Measurements from ENCODE around the gene MYLIP. TPM values are rescaled to one million over a fixed set of nuclear protein-coding genes. Genes with fewer than 3 reads are reported as not detected.
A peak's percentile ranks its signal among the peaks of the same experiment; 100 is the strongest.

MYLIP gene
- total RNA-seq, 2 donors from 2014 or later: 11.3 to 24.0 TPM

- intact Hi-C loops (cut with DNase I): no loop called here
- ATAC-seq (no peak), DNase-seq (no peak)
Measured at GRCh38 chr6:16105854-16106253, 23.0 kb upstream of the MYLIP start.

- intact Hi-C loops (cut with DNase I): no loop called here
- ATAC-seq: no peak
- DNase-seq: no peak
Measured at GRCh38 chr6:16106991-16107787, 21.7 kb upstream of the MYLIP start.

- intact Hi-C loops (cut with DNase I): no loop called here
- ATAC-seq: no peak
Measured at GRCh38 chr6:16108419-16108818, 20.5 kb upstream of the MYLIP start.

GRCh38 chr6:16108921-16109658 lies 19.8 kb upstream of the MYLIP start:
- DNase-seq (peak; percentile 34), ATAC-seq (peak in 1 of 2 donors; percentile 59)
- intact Hi-C loops (cut with DNase I): no loop called here

More at GRCh38 chr6:16108419-16108818, 20.5 kb upstream of the MYLIP start:
- no peak for DNase-seq

DNA sequence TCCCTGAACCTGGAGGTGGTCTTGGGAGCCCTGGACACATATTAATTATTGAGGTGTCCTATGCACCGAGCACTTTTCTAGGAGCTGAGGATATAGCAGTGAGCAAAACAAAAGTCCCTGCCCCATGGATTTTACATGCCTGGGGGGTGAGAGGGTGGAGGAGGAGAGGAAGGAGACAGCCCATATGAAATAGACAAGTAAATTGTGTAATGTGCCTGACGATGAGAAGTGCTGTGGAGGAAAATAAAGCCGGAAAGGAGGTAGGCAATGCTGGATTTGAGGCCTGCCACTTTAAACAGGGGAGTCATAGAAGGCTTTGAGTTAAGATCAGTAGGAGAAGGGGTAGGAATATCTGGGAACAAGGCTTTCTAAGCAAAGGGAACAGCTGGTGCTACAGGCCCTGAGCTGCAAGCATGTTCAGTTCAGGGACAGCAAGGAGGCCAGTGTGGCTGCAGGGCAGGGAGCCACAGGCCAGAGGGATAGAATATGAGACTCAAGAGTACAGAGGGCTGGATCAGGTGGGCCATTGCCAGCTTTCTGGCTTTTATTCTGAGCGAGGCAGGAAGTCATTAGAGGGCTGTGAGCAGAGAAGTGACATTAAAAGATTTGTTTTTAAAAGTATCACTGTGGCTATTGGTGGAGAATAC lies 19.1 kb upstream of the MYLIP start:
- intact Hi-C loops (cut with DNase I): no loop called here
- DNase-seq: no peak
- no peak for ATAC-seq

DNA sequence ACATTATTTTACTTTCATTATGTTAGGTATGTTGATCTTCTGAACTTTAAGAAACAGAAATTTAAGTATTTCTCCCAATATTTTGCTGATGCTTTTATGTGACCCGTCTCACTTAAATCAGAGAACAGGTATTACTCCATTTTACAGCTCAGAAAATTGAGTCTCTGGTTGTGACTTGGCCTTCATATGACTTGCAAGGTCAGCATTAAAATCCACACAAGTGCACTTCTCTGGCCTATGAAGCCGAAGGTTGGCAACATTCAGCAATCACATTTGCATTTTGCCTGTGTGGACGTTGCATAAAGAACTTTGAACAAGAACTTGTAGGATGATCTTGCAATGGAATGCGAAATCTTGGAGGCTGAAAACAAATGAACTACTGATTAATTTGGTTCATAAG lies 10.1 kb upstream of the MYLIP start:
- ATAC-seq (no peak), DNase-seq (no peak)
- intact Hi-C loops (cut with DNase I): no loop called here

- ATAC-seq (no peak), DNase-seq (no peak)
- intact Hi-C loops (cut with DNase I): loop anchor here (10.0 kb wide), 2 partner anchors 177 to 427 kb away; no protein-coding TSS in a partner anchor
Measured at GRCh38 chr6:16121339-16121738, 7.5 kb upstream of the MYLIP start.

- ATAC-seq (no peak), DNase-seq (no peak)
- intact Hi-C loops (cut with DNase I): loop anchor here (10.0 kb wide), 2 partner anchors 177 to 427 kb away; no protein-coding TSS in a partner anchor
Measured at GRCh38 chr6:16122197-16122596, 6.7 kb upstream of the MYLIP start.

DNA sequence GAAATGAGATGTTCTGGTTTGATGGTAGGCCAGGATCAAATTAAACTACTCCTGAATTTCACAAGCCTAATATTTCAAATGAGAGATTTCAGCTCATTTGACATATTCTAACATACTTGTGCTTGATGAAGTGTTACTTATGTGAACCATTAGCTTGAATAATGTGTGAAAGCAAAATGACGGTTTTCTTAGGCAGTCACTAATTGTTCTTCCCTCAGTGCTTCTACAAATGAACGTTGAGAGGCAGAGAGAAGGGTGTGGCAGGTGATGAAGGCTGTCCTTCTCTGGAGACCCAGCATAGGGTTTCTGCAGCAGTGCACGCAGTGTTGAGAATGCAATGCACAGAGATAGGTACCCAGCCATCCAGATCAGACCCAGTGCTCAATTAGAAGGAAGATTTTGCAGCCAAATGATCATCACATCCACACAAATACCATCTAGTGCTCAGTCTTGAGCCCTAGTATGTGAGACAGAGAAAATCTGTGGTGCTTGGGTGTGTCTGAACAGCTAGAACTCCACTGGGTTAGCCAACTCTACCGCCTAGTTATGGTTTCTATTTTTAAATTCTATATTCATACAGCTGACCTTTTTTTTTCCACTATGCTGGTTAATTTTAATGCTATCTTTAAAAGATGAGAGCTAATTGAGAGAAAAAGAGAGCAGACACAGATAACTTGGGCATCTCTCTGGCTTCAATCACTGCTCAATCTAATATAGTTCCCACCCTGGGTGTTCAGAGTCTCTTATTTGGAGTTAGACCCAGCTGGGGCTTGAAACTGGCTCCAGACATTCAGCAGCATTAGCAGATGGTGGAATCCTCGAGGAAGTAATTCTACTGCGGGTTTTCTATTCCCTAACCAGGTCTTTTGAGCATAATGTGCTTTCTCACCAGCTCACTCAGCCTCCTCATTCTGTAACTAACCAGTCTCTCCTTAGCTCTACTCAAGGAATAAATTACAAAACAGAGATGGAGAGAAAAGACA lies 4.4 kb upstream of the MYLIP start:
- intact Hi-C loops (cut with DNase I): loop anchor here (10.0 kb wide), 2 partner anchors 180 to 430 kb away; no protein-coding TSS in a partner anchor
- DNase-seq (no peak), ATAC-seq (no peak)

GRCh38 chr6:16126056-16126455 lies 2.8 kb upstream of the MYLIP start:
- intact Hi-C loops (cut with DNase I): loop anchor here (10.0 kb wide), 2 partner anchors 181 to 431 kb away; no protein-coding TSS in a partner anchor
- ATAC-seq: no peak
- DNase-seq: no peak

DNA sequence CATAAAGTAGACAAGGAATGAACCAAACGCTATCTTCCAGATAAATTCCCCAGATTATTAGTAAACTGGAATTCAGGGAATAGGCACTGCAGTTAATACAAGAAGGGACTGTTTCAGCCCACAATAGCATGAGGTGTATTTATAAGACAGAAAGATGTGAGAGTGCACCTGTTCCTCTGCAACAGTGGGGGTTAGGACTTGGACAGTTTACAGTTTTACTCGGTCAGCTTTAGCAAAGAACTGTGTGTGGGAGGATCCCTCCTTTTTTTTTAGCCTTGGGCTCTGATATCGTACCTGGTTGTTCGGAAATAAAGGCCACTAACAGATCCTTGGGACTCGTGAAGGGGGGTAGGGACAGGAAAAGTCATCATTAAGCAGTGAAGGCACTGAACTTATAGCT lies 2.0 kb upstream of the MYLIP start:
- intact Hi-C loops (cut with DNase I): loop anchor here (10.0 kb wide), 2 partner anchors 182 to 432 kb away; no protein-coding TSS in a partner anchor
- DNase-seq (no peak), ATAC-seq (no peak)

DNA sequence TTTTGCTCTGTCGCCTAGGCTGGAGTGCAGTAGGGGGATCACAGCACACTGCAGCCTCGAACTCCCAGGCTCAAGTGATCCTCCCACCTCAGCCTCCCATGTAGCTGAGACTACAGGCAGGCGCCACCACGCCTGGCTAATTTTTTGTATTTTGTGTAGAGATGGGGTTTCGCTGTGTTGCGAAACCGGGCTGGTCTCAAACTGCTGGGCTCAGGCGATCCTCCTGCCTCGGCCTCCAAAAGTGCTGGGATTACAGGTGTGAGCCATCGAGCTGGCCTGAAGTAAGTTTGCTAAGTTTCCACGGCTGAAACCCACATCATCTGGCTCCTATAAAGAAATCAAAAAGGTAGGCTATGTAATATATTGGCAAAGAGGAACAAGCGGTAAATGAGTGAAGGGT lies 1.4 kb upstream of the MYLIP start:
- DNase-seq (no peak), ATAC-seq (no peak)
- intact Hi-C loops (cut with DNase I): loop anchor here (10.0 kb wide), 2 partner anchors 183 to 433 kb away; no protein-coding TSS in a partner anchor

- ATAC-seq: peak; percentile 2 to 8
- intact Hi-C loops (cut with DNase I): loop anchor here (2.0 to 10.0 kb wide), 3 partner anchors 185 to 439 kb away; no protein-coding TSS in a partner anchor
- DNase-seq: peak; percentile 37
Measured at GRCh38 chr6:16129623-16130401, 926 bp downstream of the MYLIP start.

DNA sequence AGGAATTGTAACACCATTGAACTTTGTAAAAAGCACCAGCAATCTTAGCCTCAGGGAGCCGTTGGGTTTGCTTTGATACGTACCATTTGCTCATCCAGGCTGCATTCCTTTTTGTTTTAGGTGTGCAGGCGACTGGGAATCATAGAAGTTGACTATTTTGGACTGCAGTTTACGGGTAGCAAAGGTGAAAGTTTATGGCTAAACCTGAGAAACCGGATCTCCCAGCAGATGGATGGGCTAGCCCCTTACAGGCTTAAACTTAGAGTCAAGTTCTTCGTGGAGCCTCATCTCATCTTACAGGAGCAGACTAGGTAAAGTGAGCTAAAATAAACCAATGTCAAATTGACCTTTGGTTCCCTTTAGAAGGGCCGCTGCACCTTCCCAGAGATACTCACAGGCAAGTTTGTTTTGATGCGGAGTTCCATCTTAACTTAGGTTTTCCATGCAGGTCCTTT lies 1.6 kb downstream of the MYLIP start:
- no peak for ATAC-seq
- DNase-seq: no peak
- intact Hi-C loops (cut with DNase I): no loop called here

- ATAC-seq: peak; percentile 43 to 64
- intact Hi-C loops (cut with DNase I): no loop called here
- no peak for DNase-seq
Measured at GRCh38 chr6:16130932-16131387, 2.1 kb downstream of the MYLIP start.

DNA sequence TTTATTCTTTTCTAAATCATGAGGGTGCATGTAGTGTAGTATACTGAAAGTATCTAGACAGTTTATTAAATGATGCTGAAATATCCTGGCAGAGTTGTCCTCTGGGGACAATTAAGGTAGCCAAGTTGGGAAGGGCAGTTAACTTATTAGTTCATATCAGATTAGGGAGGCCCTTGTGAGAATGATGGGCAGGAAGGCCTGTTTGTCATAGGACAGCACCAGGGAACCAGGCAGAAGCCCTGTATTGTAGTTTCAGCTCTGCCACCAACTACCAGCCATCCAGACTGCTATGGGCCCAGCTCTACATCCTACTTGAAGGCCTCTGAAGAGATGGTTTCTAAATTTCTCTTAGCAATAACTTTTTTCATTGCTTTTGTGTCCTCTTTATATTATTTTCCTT lies 4.0 kb downstream of the MYLIP start:
- ATAC-seq (no peak), DNase-seq (no peak)
- intact Hi-C loops (cut with DNase I): no loop called here

DNA sequence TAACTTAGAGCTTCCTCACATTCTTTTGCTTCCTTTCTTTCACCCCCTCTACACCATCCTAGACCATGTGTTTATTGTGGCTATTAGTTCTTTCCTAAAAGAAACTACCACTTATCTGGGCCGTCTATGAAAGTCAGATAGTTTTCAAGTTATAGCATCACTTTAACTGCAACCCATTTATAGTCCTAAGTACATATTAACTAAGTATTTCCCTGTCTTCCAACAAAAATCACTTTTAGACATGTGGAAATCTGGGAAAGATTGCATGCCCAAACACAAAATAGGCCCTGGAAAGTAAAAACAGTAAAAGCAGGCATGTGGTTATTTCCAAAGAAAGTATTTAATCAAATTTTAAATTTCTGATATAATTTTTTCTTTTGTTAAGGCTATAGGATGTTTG lies 5.5 kb downstream of the MYLIP start:
- no peak for ATAC-seq
- intact Hi-C loops (cut with DNase I): no loop called here
- no peak for DNase-seq
